ENCODE data around the gene RAB25.

DNA sequence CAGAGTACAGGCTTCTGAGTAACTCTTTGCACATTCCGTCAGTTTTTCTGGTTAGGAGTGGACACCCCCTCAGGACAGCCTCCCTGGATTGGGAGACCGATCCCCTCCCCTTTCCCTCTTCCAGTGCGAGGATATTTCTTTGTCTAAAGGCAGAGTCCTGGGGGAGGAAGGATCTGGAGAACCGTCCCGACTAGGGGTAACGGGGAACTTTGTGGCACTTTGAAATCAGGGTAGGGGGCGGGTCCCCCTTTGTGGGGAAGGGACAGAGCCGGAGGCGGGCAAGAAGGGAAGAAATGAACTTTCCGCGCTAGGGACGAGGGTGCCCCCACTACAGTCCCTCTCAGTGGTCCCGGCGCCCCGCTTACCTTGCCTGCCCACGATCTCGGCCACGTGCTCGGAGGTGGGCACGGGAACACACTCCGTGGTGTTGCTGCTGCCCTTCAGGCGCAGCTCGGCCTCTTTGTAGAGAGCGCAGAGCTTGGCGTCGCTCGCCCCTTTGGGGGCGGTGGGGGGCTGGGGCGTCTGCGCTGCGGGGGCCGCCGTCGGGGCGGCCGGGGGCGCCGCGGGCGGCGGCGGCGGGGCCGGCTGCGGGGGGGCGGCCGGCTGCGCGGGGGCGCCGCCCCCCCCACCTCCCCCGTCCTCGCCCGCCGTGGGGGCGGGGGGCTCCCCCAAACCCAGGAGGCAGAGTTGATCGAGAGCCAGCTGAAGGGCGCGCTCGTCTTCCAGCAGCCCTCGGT, 20.4 kb downstream of the RAB25 start:
- TF ChIP-seq MXI1 (conservative IDR thresholded peaks at IDR 0.05; ENCODE audit: poor library complexity, severe bottlenecking) (peak; percentile 89), CTCF (IDR thresholded peaks at IDR 0.05; ENCODE audit: poor library complexity, severe bottlenecking) (no peak), POLR2AphosphoS5 (IDR thresholded peaks at IDR 0.05) (peak; percentile 10), TAF1 (IDR thresholded peaks at IDR 0.05; ENCODE audit: low read depth) (no peak), RAD21 (conservative IDR thresholded peaks at IDR 0.05) (no peak), EZH2 (IDR thresholded peaks at IDR 0.05; ENCODE audit: borderline replicate concordance, insufficient read depth, low read length, poor library complexity, severe bottlenecking) (no peak)
- TF ChIP-seq, protein P1, sequence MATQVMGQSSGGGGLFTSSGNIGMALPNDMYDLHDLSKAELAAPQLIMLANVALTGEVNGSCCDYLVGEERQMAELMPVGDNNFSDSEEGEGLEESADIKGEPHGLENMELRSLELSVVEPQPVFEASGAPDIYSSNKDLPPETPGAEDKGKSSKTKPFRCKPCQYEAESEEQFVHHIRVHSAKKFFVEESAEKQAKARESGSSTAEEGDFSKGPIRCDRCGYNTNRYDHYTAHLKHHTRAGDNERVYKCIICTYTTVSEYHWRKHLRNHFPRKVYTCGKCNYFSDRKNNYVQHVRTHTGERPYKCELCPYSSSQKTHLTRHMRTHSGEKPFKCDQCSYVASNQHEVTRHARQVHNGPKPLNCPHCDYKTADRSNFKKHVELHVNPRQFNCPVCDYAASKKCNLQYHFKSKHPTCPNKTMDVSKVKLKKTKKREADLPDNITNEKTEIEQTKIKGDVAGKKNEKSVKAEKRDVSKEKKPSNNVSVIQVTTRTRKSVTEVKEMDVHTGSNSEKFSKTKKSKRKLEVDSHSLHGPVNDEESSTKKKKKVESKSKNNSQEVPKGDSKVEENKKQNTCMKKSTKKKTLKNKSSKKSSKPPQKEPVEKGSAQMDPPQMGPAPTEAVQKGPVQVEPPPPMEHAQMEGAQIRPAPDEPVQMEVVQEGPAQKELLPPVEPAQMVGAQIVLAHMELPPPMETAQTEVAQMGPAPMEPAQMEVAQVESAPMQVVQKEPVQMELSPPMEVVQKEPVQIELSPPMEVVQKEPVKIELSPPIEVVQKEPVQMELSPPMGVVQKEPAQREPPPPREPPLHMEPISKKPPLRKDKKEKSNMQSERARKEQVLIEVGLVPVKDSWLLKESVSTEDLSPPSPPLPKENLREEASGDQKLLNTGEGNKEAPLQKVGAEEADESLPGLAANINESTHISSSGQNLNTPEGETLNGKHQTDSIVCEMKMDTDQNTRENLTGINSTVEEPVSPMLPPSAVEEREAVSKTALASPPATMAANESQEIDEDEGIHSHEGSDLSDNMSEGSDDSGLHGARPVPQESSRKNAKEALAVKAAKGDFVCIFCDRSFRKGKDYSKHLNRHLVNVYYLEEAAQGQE (IDR thresholded peaks at IDR 0.05; ENCODE audit: borderline replicate concordance): peak; percentile 15
